MM.1S (cell line): ENCODE results near the gene MYO1B.

Experiments used
- DNase-seq: peaks from one replicate; pipeline ENCODE4 v3.0.0-alpha.2; 2015
- H2AFZ ChIP-seq: fragments of 300-600 bp; sonication (generic); 2 replicates; pipeline ENCODE4 v1.6.0; 2016; ENCODE audit warnings: antibody characterized with exemption, low read length
- H3F3A ChIP-seq: fragments of 300-600 bp; sonication (generic); 2 replicates; pipeline ENCODE4 v1.6.1; 2016; ENCODE audit warnings: mild to moderate bottlenecking, antibody characterized with exemption, low read length, moderate library complexity, mixed read lengths; ENCODE audit not compliant: insufficient read depth
- H3K27ac ChIP-seq: fragments of 300-600 bp; sonication (generic); 2 replicates; pipeline ENCODE4 v1.5.1; 2016; ENCODE audit warnings: mild to moderate bottlenecking, low read length
- H3K27me3 ChIP-seq: fragments of 300-600 bp; sonication (generic); replicated peaks from 2 replicates; pipeline ENCODE4 v1.6.0; 2016; ENCODE audit warnings: low read length; ENCODE audit not compliant: insufficient read depth
- H3K36me3 ChIP-seq: fragments of 300-600 bp; sonication (generic); replicated peaks from 2 replicates; pipeline ENCODE4 v1.6.1; 2016; ENCODE audit warnings: mild to moderate bottlenecking, low read length, mixed read lengths; ENCODE audit not compliant: insufficient read depth
- H3K4me1 ChIP-seq: fragments of 300-600 bp; sonication (generic); 2 replicates; pipeline ENCODE4 v1.6.1; 2016; ENCODE audit warnings: low read length, mixed read lengths
- H3K4me2 ChIP-seq: fragments of 300-600 bp; sonication (generic); 2 replicates; pipeline ENCODE4 v1.6.0; 2016; ENCODE audit warnings: low read depth, low read length
- H3K4me3 ChIP-seq: fragments of 300-600 bp; sonication (generic); 2 replicates; pipeline ENCODE4 v1.5.1; 2016; ENCODE audit warnings: low read length, mixed read lengths
- H3K79me2 ChIP-seq: fragments of 300-600 bp; sonication (generic); 2 replicates; pipeline ENCODE4 v1.6.1; 2016; ENCODE audit warnings: mixed run types, low read length, mixed read lengths
- H3K9ac ChIP-seq: fragments of 300-600 bp; sonication (generic); 2 replicates; pipeline ENCODE4 v1.6.1; 2016; ENCODE audit warnings: low read length, mixed read lengths
- H3K9me2 ChIP-seq: fragments of 300-600 bp; sonication (generic); replicated peaks from 2 replicates; pipeline ENCODE4 v1.6.1; 2016; ENCODE audit warnings: mild to moderate bottlenecking, low read length, mixed read lengths; ENCODE audit not compliant: insufficient read depth
- H3K9me3 ChIP-seq: fragments of 300-600 bp; sonication (generic); replicated peaks from 2 replicates; pipeline ENCODE4 v1.6.1; 2016; ENCODE audit warnings: mild to moderate bottlenecking, low read length, mixed read lengths; ENCODE audit not compliant: insufficient read depth
- H4K20me1 ChIP-seq: fragments of 300-600 bp; sonication (generic); 2 replicates; pipeline ENCODE4 v1.6.1; 2016; ENCODE audit warnings: mild to moderate bottlenecking, low read length, moderate library complexity, mixed read lengths; ENCODE audit not compliant: insufficient read depth
- CTCF ChIP-seq: fragments of 300-600 bp; sonication (generic); IDR thresholded peaks from 2 replicates; pipeline ENCODE4 v1.5.1; 2016; ENCODE audit warnings: antibody characterized with exemption, low read length, mixed read lengths
- EZH2 ChIP-seq: fragments of 300-600 bp; sonication (generic); optimal IDR thresholded peaks from 2 replicates; pipeline ENCODE3; 2017; ENCODE audit warnings: low read depth, mild to moderate bottlenecking, antibody characterized with exemption, low read length, mixed read lengths
- EZH2phosphoT487 ChIP-seq: fragments of 300-600 bp; sonication (generic); IDR thresholded peaks from 2 replicates; pipeline ENCODE4 v1.6.1; 2018; ENCODE audit warnings: antibody characterized with exemption, low read length

MYO1B gene

GRCh38 chr2:191222507-191222906 lies 22.7 kb upstream of the MYO1B start:
- Histone ChIP-seq H3K4me3 (no peak overlapping the region), H4K20me1 (no peaks in the 10 kb centered on the region), H3K9me3 (no peaks in the 10 kb centered on the region), H3F3A (no peaks in the 10 kb centered on the region), H3K9ac (no peak overlapping the region), H3K4me1 (no peaks in the 10 kb centered on the region), H3K36me3 (no peaks in the 10 kb centered on the region), H3K27ac (no peak overlapping the region), H3K9me2 (no peaks in the 10 kb centered on the region), H2AFZ (no peak overlapping the region), H3K27me3 (no peaks in the 10 kb centered on the region), H3K79me2 (no peaks in the 10 kb centered on the region), H3K4me2 (no peak overlapping the region)
- no peak for TF ChIP-seq EZH2phosphoT487
- no peak for TF ChIP-seq EZH2
- TF ChIP-seq CTCF: no peak
- DNase-seq: no peak

- H3F3A ChIP-seq: no peaks in the 10 kb centered on the region
- H3K4me3 ChIP-seq: no peak overlapping the region
- no peaks in the 10 kb centered on the region for H3K4me1 ChIP-seq
- no peak overlapping the region for H2AFZ ChIP-seq
- H3K9me2 ChIP-seq: no peaks in the 10 kb centered on the region
- no peaks in the 10 kb centered on the region for H4K20me1 ChIP-seq
- no peaks in the 10 kb centered on the region for H3K36me3 ChIP-seq
- no peaks in the 10 kb centered on the region for H3K9me3 ChIP-seq
- no peak overlapping the region for H3K4me2 ChIP-seq
- no peak overlapping the region for H3K27ac ChIP-seq
- H3K9ac ChIP-seq: no peak overlapping the region
- no peaks in the 10 kb centered on the region for H3K79me2 ChIP-seq
- H3K27me3 ChIP-seq: no peaks in the 10 kb centered on the region
- no peak for DNase-seq
- no peak for TF ChIP-seq CTCF
- no peak for TF ChIP-seq EZH2
- no peak for TF ChIP-seq EZH2phosphoT487
Measured at GRCh38 chr2:191222952-191223351, 22.3 kb upstream of the MYO1B start.

- H3K4me2 ChIP-seq: no peak overlapping the region
Measured at GRCh38 chr2:191225126-191225525, 20.1 kb upstream of the MYO1B start.

More at GRCh38 chr2:191225126-191225525, 20.1 kb upstream of the MYO1B start:
- Histone ChIP-seq H3K27me3 (no peaks in the 10 kb centered on the region), H3K4me1 (no peaks in the 10 kb centered on the region), H3K9ac (no peak overlapping the region), H3K27ac (no peak overlapping the region), H3K9me2 (no peaks in the 10 kb centered on the region), H3K36me3 (no peaks in the 10 kb centered on the region), H4K20me1 (no peaks in the 10 kb centered on the region), H2AFZ (no peak overlapping the region), H3K79me2 (no peaks in the 10 kb centered on the region), H3K4me3 (no peak overlapping the region), H3F3A (no peaks in the 10 kb centered on the region), H3K9me3 (no peaks in the 10 kb centered on the region)
- DNase-seq: no peak
- no peak for TF ChIP-seq CTCF
- TF ChIP-seq EZH2phosphoT487: no peak
- TF ChIP-seq EZH2: no peak
